Measurements from ENCODE around the gene RALGPS1. TPM values are rescaled to one million over a fixed set of nuclear protein-coding genes. Genes with fewer than 3 reads are reported as not detected.

Gene RALGPS1
- polyA plus RNA-seq, 3 donors = 0.60 to 4.6 (median 1.3) TPM

- intact Hi-C loops (cut with micrococcal nuclease) = no loop called here
- Histone ChIP-seq H3K79me2 (ENCODE audit: insufficient read depth, low read length) (no peaks in the 10 kb centered on the region), H3K27me3 (ENCODE audit: control insufficient read depth in 2 of 2, insufficient read depth in 2 of 2, low read length in 2 of 2) (no peaks in the 10 kb centered on the region), H3K9ac (ENCODE audit: insufficient read depth, low read length, poor library complexity, severe bottlenecking) (no peak overlapping the region), H2AFZ (ENCODE audit: insufficient read depth, low read depth, low read length, poor library complexity, severe bottlenecking) (no peak overlapping the region), H3K4me3 (replicated peaks in 1 of 3; ENCODE audit: low read depth in 2 of 3, low read length in 3 of 3) (no peak overlapping the region), H3K9me3 (replicated peaks in 1 of 2; ENCODE audit: control insufficient read depth in 1 of 2, insufficient read depth in 1 of 2, low read length in 2 of 2) (no peaks in the 10 kb centered on the region), H3K4me2 (replicated peaks; ENCODE audit: extremely low read depth, low read length, poor library complexity, severe bottlenecking) (no peak overlapping the region), H3K36me3 (replicated peaks in 1 of 2; ENCODE audit: control insufficient read depth in 1 of 2, insufficient read depth in 2 of 2, low read length in 2 of 2) (no peaks in the 10 kb centered on the region), H3K27ac (ENCODE audit: low read depth in 1 of 2, low read length in 2 of 2) (no peak overlapping the region), H3K4me1 (ENCODE audit: control insufficient read depth in 1 of 2, insufficient read depth in 2 of 2, low read length in 2 of 2) (no peaks in the 10 kb centered on the region), H4K20me1 (ENCODE audit: insufficient read depth, low read length) (no peaks in the 10 kb centered on the region)
- DNase-seq = no peak
- 94% methylated on average over 13 of the region's 13 CpGs for WGBS (ENCODE audit: insufficient coverage)
- no peaks in the 10 kb centered on the region for H3K4me1 Mint-ChIP-seq
- peaks cover 5 to 15% (median 10%) of the 10 kb centered on the region in 3 donors for H3K27me3 Mint-ChIP-seq (ENCODE audit: low read depth in 3 of 3)
- no peak overlapping the region for H3K27ac Mint-ChIP-seq
- TF ChIP-seq, protein P1, sequence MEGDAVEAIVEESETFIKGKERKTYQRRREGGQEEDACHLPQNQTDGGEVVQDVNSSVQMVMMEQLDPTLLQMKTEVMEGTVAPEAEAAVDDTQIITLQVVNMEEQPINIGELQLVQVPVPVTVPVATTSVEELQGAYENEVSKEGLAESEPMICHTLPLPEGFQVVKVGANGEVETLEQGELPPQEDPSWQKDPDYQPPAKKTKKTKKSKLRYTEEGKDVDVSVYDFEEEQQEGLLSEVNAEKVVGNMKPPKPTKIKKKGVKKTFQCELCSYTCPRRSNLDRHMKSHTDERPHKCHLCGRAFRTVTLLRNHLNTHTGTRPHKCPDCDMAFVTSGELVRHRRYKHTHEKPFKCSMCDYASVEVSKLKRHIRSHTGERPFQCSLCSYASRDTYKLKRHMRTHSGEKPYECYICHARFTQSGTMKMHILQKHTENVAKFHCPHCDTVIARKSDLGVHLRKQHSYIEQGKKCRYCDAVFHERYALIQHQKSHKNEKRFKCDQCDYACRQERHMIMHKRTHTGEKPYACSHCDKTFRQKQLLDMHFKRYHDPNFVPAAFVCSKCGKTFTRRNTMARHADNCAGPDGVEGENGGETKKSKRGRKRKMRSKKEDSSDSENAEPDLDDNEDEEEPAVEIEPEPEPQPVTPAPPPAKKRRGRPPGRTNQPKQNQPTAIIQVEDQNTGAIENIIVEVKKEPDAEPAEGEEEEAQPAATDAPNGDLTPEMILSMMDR (IDR thresholded peaks at IDR 0.05) = no peak
- no peak overlapping the region for H3K4me3 Mint-ChIP-seq
- no peaks in the 10 kb centered on the region for H3K36me3 Mint-ChIP-seq
- no peaks in the 10 kb centered on the region for H3K9me3 Mint-ChIP-seq
Observed at GRCh38 chr9:127096208-127096607, 181.6 kb downstream of the RALGPS1 start.

DNA sequence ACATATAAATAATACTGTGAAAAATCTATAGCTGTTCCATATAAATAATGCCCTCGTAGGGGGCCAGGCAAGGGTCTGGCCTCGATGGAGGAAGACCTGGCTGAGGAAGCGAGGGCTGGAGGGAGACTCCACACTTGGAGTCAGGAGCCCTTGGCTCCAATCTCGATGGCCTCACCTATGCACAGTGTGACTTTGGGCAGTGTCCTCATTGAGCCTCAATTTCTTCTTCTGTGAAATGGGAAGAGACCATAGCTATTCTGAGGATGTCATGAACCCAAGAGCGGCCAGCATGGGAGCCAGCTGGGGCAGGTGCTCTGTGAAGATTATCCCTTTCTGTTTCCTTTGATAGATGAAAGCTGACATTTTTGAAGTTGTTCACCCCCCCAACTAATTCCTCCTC lies 183.1 kb downstream of the RALGPS1 start:
- Histone ChIP-seq H3K79me2 (ENCODE audit: insufficient read depth, low read length) (no peaks in the 10 kb centered on the region), H3K4me3 (replicated peaks in 1 of 3; ENCODE audit: low read depth in 2 of 3, low read length in 3 of 3) (no peak overlapping the region), H2AFZ (ENCODE audit: insufficient read depth, low read depth, low read length, poor library complexity, severe bottlenecking) (no peak overlapping the region), H3K36me3 (replicated peaks in 1 of 2; ENCODE audit: control insufficient read depth in 1 of 2, insufficient read depth in 2 of 2, low read length in 2 of 2) (no peaks in the 10 kb centered on the region), H3K4me2 (replicated peaks; ENCODE audit: extremely low read depth, low read length, poor library complexity, severe bottlenecking) (no peak overlapping the region), H3K27me3 (ENCODE audit: control insufficient read depth in 2 of 2, insufficient read depth in 2 of 2, low read length in 2 of 2) (no peaks in the 10 kb centered on the region), H3K9ac (ENCODE audit: insufficient read depth, low read length, poor library complexity, severe bottlenecking) (no peak overlapping the region), H3K9me3 (replicated peaks in 1 of 2; ENCODE audit: control insufficient read depth in 1 of 2, insufficient read depth in 1 of 2, low read length in 2 of 2) (no peaks in the 10 kb centered on the region), H3K4me1 (ENCODE audit: control insufficient read depth in 1 of 2, insufficient read depth in 2 of 2, low read length in 2 of 2) (no peaks in the 10 kb centered on the region), H3K27ac (ENCODE audit: low read depth in 1 of 2, low read length in 2 of 2) (no peak overlapping the region), H4K20me1 (ENCODE audit: insufficient read depth, low read length) (no peaks in the 10 kb centered on the region)
- DNase-seq = no peak
- WGBS (ENCODE audit: insufficient coverage) = 98% methylated on average over 4 of the region's 5 CpGs
- no peaks in the 10 kb centered on the region for H3K9me3 Mint-ChIP-seq
- H3K27ac Mint-ChIP-seq = no peak overlapping the region
- intact Hi-C loops (cut with micrococcal nuclease) = no loop called here
- H3K36me3 Mint-ChIP-seq = no peaks in the 10 kb centered on the region
- H3K27me3 Mint-ChIP-seq (ENCODE audit: low read depth in 3 of 3) = peaks cover 2 to 15% (median 7%) of the 10 kb centered on the region in 3 donors
- no peak overlapping the region for H3K4me3 Mint-ChIP-seq
- TF ChIP-seq, protein P1 (IDR thresholded peaks at IDR 0.05) = no peak
- no peaks in the 10 kb centered on the region for H3K4me1 Mint-ChIP-seq

All from CD14-positive monocyte (primary cell).